Hypothalamus (tissue), 51 donors: ENCODE data around the gene ATP13A4.
A peak's percentile ranks its signal among the peaks of the same experiment; 100 is the strongest.
"Not testable (repeated sequence)": the region's sequence is repeated elsewhere in the genome, so short reads cannot be mapped to it uniquely, and the experiment has no call there.

ENCODE experiments used
- DNase-seq, 51 donors: peaks; one replicate each; lab custom pipeline; 2025; lab: John Stamatoyannopoulos, UW

ATP13A4 gene

DNA sequence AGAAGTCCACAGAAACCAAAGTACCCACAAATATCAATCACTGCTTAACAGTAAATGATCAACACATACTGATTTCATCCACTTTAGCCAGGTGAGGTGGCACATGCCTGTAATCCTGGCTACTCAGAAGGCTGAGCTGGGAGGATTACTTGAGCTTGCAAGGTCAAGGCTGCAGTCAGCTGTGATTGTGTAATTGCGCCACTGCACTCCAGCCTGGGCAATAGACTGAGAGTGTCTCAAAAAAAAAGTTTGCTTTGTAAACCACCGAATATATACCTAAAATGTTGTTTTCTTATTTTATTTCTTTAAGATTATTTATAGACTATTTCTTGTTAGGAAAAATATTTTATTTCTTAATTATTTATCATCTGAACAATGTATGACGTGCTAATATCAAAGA lies 8.7 kb upstream of the ATP13A4 start:
- DNase-seq = no peak

DNA sequence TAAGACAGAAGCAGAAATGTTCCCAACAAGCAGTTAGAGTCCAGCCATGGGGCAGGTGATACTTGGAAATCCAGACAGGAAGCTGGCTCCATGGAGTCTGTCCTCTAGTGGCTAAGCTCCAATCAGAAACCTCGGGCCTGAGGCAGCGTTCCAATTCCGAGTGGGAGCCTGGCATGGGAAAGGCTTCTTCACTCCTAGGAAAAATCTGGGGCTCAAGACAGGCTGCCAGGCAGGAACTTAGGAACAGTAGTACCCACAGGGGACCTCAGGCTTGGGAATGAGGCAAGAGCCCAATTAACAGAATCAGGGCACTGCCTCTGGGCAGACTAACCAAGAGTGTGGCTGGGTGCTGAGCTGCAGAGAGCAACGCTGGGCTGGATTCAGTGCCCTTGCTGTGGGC lies 6.2 kb upstream of the ATP13A4 start:
- DNase-seq = peak in 28 of 51 donors; percentile 6 to 67 (median 42)

DNA sequence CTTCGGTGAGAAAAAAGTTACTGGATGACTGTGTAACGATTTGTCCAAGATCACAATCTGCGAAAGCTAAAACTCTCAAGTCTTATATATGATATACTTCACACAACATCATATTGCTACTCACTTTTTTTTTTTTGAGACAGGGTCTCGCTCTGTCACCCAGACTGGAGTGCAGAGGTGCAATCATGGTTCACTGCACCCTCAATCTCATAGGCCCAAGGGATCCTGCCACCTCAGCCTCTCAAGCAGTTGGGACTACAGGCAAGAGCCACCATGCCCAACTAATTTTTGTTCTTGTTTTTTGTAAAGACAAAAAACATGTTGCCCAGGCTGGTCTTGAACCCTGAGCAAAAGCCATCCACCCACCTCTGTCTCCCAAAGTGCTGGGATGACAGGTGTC lies 5.4 kb upstream of the ATP13A4 start:
- DNase-seq = no peak

DNA sequence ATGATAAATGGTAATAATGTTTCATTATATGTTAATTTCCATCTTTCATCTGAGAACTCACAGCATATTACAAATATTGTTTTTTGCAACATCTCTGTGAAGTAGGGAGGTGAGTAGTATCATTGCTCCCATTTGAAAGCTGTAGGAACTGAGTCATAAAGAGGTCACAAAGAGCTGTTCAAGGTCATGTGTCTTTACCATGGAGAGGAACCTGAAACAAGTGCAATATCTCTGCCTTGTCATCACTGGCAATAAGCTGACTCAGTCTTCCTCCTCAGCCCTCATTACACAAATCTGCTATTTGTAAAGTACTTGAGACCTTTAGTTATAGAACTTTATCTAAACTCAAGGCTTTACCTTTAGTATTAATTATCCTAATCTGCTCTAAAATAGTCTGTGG lies 4.4 kb upstream of the ATP13A4 start:
- no peak for DNase-seq

DNA sequence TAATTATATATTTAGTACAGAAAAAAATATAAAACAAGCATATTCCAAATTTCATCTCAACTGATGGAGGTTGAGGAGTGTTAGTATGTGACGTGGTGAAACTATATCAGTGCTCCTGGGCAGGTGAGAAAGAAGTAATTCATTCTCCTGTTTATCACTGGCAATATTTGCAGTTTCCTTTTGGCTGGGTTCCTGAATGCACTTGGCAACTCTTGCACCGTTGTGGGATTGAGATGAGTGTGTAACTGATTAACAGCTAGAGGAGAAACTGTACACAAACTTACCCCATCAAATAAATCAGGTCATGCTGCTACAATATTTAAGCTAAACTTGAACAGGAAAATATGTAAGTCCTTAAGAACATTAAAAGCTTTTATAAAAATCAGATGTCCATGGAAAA lies 2.1 kb upstream of the ATP13A4 start:
- DNase-seq = no peak

DNA sequence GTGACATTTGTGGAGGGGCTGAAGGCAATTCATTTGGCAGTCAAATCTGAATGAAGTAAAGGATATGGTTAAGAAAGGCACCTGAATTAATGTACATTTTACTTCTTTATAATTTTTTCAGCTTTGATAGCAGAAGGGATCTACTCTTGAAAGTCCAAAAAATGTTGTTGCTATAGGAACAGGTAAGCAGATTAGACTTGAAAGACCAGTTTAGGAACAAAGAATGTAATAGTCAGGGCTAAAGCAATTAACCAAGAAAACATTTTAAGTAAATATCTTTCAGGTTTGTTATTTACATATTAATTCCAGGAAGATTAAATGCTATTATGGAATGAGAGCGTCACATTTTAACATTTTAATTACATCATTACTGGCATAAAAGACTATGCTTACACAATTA lies 1.1 kb downstream of the ATP13A4 start:
- no peak for DNase-seq

DNA sequence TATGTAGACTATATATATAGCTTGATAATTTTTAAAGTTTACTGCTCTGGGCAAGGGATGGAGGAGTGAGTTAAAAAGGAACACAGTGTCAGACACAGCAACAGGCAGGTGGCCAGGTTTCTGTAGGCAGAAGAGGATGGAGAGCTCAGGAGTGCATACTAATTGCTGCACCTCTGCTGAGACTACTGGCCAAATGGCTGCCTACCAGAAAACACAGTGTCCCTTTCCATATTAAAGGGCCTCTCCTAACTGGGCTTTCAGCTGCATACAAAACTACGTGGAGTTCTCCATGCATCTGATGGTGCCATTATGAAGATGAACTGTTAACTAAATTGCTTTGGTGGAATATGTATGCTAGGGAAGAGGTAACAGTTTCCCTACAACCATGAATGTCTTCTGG lies 1.8 kb downstream of the ATP13A4 start:
- DNase-seq = peak in 25 of 51 donors; percentile 8 to 69 (median 35)

DNA sequence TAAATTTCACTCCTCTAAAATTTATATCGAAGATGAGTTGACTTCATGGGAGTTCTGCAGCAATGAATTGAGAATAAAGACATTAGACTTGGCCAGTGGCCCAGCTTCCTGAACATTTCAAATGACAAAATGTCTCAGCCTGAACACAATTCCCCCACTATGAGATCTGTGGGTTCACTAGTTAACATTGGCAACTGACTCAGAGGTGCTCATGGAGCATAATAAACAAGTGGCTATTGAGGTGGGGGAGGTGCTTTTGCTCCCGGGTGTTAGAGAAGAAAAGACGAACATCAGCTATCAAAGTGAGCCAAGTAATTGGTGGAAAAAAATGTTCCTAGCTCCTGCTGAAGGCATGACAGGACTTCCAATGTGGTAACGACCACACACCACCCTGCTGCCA lies 6.3 kb downstream of the ATP13A4 start:
- DNase-seq = peak in 30 of 51 donors; percentile 7 to 75 (median 43)

DNA sequence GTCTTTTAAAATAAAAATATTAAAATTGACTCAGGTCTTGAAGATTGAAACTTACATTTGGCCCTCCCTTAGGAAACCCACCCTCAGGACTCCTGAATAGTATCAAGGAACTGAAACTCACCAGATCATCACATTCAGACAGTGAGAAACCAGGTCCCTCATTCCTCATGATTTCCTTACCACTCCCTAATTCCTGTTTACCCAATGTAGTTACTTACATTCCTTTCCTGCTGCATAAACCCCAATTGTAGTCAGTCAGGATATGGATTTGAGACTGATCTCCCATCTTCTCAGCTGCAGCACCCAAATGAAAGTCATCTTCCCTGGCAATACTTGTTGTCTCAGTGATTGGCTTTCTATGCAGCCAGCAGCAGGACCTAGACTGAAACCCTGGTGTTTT lies 8.6 kb downstream of the ATP13A4 start:
- DNase-seq = no peak

DNA sequence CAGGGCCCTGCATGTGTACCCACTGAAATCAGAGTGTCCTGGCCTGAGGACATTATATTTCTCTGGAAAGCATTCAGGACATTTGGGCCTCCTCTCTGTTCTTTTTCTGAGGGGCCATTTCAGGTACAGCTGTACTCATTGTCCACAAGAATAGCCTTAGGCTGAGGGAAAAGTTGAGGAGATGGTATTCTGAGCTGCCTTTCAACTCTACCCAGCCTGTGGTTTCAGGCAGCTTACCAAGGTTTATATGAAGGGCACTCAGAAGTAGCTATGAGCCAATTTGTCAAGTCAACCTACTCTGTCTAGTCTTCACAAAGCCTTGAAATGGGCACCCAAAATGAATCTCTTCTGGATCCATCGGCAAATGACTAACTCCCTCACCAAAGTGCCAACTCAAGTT lies 9.4 kb downstream of the ATP13A4 start:
- no peak for DNase-seq

DNA sequence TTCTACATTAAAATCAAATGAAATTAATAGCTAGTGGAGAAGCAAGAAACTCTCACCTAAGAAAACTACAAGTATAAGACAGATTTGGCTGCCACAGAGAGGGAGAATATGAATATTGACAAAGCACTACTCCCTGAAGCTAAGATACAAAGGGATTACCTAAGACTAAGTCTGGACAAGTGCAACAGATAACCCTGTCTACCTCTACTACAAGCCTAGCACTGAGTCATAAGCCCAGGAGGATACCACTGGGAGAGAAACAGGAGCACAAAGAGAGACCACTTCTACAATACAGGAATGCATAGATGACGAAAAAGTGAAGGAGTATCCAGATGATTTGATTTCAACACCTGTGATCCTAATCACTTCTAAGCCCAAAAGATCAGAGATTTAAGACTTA lies 10.4 kb downstream of the ATP13A4 start:
- DNase-seq = no peak

DNA sequence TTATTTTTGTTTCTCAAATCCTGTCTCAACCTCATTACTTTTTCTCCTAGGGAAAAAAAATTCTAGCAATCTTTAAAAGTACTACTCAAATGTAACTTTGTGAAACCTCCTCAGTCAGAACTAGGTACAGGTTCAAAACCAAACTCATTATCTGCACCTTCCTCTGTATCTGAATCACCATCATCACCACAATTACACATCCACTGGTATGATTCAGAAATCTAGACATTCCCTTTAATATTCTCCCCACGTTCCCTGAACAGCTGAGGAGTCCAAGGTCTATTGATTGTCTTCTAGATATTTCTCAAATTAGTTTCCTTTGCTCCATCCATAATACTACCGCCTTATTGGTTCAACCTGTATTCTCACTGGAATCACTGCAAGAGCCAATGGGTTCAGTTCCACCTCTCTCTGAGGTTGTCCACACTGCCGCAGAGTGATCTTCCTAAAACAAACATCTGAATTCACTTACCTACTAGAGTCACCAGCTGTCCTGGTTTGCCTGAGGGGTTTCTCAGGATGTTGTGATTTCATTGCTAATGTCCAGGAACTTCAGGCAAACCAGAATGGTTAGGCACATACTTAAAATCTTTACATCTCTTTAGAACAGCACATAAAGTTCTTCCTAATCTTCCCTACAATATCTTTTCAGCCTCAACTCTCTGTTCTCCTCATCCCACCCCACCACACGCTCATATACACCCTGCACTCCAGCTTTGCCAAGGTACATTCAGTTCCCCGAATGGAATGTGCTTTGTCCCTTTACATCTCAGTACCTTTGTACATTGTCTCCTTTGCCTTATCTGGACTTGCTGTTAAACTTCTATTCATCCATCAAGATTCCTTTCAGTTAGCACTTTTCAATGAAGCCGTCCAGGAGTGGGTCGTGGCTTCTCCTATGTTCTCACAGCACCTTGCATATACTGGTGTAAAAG lies 24.2 kb downstream of the ATP13A4 start:
- no peak for DNase-seq

DNA sequence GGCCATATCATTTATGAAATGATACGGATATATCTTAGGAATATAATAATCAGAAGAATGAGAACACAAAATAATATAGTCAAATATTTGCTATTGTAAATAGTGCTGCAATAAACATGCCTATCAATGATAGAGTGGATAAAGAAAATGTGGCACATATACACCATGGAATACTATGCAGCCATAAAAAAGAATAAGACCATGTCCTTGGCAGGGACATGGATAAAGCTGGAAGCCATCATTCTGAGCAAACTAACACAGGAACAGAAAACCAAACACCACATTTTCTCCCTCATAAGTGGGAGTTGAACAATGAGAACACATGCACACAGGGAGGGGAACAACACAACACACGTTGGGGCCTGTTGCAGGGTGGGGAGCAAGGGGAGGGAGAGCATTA lies 28.6 kb downstream of the ATP13A4 start:
- DNase-seq = not testable (repeated sequence)

DNA sequence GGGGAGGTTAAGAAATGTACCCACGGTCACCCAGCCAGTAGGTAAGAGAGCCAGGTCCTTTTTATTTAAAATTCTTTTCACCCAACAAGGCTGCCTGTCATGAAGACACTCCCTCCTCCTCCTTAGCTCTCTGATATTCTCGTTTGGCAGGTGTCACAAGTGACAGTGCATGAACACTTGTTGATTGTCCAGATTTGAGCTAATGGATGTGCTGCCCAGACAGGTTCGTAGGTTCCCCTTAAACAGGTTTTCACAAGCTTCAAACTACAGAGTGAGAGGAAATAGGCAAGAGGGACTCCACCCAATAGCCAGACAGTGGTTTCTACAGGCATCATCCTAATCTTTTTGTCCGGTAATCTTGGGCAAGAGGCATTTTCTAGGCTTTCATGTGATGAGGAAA lies 32.2 kb downstream of the ATP13A4 start:
- no peak for DNase-seq

DNA sequence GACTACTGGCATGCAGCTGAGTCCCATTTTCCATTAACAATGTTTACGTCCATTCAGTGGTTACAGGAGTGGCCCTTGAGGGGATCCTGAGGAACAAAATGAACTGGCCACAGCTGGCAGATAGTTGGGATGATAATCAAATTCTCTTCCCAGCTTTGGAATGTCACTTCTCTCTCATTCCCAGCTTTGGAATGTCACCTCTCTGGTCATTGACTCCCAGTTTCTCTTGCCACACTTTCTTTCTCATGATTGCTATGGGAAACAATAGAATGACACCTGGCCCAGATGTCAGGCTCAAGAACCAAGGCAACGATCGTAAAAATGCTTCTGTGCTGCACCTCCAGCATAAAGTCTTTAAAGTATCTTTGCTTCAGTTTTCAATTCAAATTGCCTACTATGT lies 34.0 kb downstream of the ATP13A4 start:
- DNase-seq = no peak

DNA sequence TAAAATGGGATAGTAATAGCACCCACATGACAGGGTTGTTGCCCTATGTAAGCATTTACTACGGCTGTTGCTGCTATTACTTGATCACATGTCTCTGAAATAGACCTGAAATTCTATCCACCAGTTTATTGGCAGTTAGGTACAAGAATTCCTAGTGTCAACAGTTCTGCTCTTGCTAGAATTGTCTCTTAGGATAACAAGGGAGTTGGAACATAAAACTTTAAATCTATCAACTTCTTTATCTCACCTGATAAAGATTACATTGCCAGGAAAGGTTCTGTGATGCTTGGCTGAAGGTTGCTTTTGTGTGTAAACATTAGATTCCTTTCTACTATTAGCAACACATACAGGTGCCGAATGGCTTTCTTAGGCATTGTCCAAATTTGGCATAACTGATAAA lies 38.7 kb downstream of the ATP13A4 start:
- no peak for DNase-seq

DNA sequence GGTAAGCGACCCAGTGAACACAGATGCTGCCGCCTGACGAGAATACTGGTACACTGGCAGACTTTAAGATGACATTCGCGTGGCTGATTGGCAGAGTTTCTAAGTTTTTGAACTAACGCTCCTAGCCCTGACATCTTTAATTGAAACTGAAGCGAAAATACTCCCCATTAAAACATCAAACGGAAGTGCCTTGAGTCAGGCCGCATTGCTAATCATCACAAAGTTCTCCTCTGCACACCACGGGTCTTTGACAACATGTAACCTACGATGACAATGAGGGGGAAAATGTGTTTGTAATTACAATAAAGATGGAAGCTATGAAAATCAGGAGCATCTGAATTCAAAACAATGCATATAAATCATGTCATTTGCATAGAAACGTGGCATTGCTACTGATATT lies 44.5 kb downstream of the ATP13A4 start:
- no peak for DNase-seq

DNA sequence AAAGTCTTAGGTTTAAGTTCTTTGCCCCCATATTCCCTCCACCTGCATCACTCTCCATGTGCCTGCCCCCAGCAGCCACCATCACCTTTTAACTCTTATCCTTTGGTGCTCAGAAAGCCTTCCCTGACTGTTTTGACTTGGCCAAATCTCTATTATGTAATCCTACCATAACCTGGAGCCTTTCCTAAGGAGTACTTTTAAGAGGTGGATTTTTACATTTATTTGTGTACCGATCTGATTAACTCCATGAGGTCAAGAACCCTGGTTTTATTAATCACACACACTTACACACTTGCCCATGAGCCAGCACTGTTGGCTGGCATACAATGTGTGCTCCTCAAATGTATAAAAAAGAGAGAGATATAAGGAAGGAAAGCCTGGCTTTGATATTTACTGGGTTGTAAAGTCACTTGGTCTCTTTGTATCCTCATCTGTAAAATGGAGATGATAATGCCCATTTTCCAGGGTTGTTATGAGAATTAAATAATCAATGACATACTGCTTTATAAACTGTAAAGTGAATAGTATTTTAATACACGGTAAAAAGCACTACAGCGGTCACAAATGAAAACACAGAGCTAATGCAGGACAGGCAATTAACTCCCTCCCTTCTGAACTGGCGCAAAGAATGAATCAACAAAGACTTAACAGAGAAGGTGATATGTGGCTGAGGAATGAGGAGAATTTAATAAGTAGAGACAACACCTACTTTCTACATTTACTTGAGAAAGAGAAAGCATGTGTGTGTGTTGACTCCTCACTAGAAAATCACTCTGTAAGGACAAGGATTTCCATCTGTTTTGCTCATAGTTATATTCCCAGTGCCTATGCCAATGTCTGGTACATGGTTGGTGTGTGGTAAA lies 45.4 kb downstream of the ATP13A4 start:
- no peak for DNase-seq

DNA sequence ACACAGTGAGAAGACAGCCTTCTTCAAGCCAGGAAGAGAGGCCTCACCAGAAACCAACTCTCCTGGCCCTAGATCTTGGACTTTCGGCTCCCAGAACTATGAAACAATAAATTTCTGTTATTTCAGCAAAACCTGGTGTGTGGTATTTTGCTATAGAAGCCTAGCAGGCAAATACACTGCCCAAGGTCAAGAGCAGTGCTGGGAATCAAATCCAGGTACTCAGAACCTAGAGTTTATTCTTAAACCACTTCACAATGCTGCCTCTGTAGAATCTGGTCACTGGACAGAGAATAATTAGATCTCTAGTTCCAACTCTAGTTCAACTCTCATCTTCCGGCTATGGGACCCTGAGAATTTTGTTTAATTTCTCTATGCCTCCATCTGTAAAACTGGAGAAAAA lies 46.6 kb downstream of the ATP13A4 start:
- no peak for DNase-seq

DNA sequence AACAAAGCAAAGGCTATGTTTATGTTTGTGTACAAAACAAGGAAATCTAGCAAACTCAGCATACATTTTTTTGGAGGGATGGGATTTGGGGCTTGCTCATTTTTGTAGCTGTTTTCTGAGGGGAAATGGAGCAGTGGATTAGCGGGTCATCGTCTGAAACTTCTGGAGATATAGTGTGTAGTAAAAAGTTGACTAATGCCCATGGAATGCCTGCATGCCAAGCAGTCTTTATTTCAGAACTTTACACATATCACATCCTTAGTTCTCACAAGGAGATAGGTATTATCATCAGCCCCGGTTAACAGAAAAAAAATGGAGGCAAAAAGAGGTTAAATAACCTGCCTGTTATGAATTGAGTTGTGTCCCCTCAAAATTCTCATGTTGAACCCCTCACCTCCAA lies 47.1 kb downstream of the ATP13A4 start:
- DNase-seq = no peak

DNA sequence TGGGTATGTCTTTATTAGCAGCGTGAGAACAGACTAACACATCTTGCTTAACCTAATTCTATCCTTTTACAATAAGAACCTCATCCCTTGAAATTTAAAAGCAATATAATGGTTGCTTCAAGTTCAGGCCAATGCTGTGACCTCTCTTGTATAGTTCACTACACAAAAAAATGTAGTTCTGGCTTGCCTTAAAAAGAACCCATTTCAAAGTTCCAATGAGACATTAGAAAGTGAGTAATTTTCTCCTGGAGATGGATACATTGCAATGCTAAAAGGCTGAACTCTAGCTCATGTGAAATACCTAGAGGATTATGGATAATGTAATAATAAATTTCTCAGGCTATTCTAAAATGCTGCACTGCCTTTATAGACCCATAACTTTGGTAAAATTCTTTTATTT lies 47.8 kb downstream of the ATP13A4 start:
- no peak for DNase-seq

DNA sequence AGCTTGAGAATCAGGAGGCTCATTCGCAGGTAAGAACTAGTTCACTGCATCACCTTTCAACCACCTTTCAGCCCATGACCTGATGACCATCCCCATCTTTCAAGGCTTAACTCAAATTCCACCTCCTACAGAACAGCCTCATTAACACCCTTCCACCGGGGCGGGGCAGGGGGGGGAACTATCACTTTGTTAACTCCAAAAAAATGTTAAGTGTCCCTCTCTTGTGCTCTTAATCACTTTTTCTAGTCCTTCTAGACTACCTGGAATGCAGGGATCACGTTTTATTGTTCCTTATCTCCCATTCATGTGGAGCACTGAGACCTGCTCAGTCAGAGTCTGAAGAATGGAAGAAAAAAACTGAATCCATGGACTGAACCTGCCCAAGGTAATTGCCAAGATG lies 51.8 kb downstream of the ATP13A4 start:
- no peak for DNase-seq
